ENCODE results near the gene GFI1B. TPM values are rescaled to one million over a fixed set of nuclear protein-coding genes. Genes with fewer than 3 reads are reported as not detected.

Gene GFI1B
- total and polyA plus RNA-seq, 10 of the 15 experiments (the other 5 are each of a cell fraction or from before 2014, with no cell fraction given): 0.04 to 0.11 (median 0.05) TPM; not detected in 7

- in situ Hi-C loops (cut with MboI) (no loop called here), intact Hi-C loops (cut with micrococcal nuclease; ENCODE audit: unreplicated experiment) (no loop called here)
- no peak for DNase-seq (ENCODE audit: low read depth, low spot score)
- H3K4me2 ChIP-seq (ENCODE audit: control insufficient read depth, insufficient read depth): no peak overlapping the region
- no peaks in the 10 kb centered on the region for H3K79me2 ChIP-seq (ENCODE audit: control insufficient read depth, insufficient read depth, low read length)
- no peaks in the 10 kb centered on the region for H3K36me3 ChIP-seq (ENCODE audit: control insufficient read depth in 2 of 2, insufficient read depth in 2 of 2, low read length in 1 of 2)
- 62% methylated on average over 23 of the region's 23 CpGs for WGBS (ENCODE audit: insufficient coverage, insufficient replicate concordance, low lambda C conversion rate, missing lambda C conversion rate)
- H3K27ac ChIP-seq (ENCODE audit: control insufficient read depth, insufficient read depth): no peak overlapping the region
- no TSS peak for BruUV-seq (replicated peaks)
- H3K9me3 ChIP-seq (replicated peaks; ENCODE audit: control insufficient read depth, insufficient read depth, low read length): no peaks in the 10 kb centered on the region
- RAD21 ChIA-PET (ENCODE audit: unreplicated experiment): no interaction called here
- FAIRE-seq: no peak
- no peaks in the 10 kb centered on the region for H4K20me1 ChIP-seq (ENCODE audit: control insufficient read depth, insufficient read depth)
- CTCF ChIA-PET: no interaction called here
- ATAC-seq: no peak
- POLR2A ChIA-PET: no interaction called here
- H3K4me1 ChIP-seq (ENCODE audit: control insufficient read depth, insufficient read depth, low read length): peaks cover 12% of the 10 kb centered on the region
- H3K27me3 ChIP-seq (replicated peaks in 1 of 2; ENCODE audit: control insufficient read depth in 2 of 2, insufficient read depth in 2 of 2, low read length in 1 of 2): peaks cover 3 to 4% of the 10 kb centered on the region in 2 experiments; a peak in 3 of 4 replicates
- TF ChIP-seq WRNIP1 (IDR thresholded peaks at IDR 0.05; ENCODE audit: borderline replicate concordance, low read depth, low read length): no peak
- no peak for TF ChIP-seq SIX5 (IDR thresholded peaks at IDR 0.05; ENCODE audit: low read depth, low read length, severe bottlenecking)
- no peak for TF ChIP-seq TCF7 (IDR thresholded peaks at IDR 0.05; ENCODE audit: borderline replicate concordance)
- TF ChIP-seq SPI1 (IDR thresholded peaks at IDR 0.05; ENCODE audit: borderline replicate concordance, insufficient read depth, low read depth, low read length): no peak
- TF ChIP-seq MEF2B (IDR thresholded peaks at IDR 0.05; ENCODE audit: partially characterized antibody, poor library complexity, severe bottlenecking): no peak
- no peak for TF ChIP-seq BCL3 (IDR thresholded peaks at IDR 0.05; ENCODE audit: borderline replicate concordance, insufficient read depth, low read depth, low read length, poor library complexity, severe bottlenecking)
- no peak for TF ChIP-seq ATF2 (IDR thresholded peaks at IDR 0.05; ENCODE audit: low read length)
- TF ChIP-seq DPF2 (IDR thresholded peaks at IDR 0.05): no peak
- TF ChIP-seq SIN3A (IDR thresholded peaks at IDR 0.05; ENCODE audit: low read depth, low read length): no peak
- H3K4me3 ChIP-seq: no peak overlapping the region
- SMC1A ChIA-PET (ENCODE audit: uncharacterized antibody, unreplicated experiment): no interaction called here
- no peak overlapping the region for H2AFZ ChIP-seq (ENCODE audit: control insufficient read depth, low read depth, low read length)
- H3K9ac ChIP-seq (ENCODE audit: control insufficient read depth, insufficient read depth, low read length): no peak overlapping the region
Measured at GRCh38 chr9:132989414-132989996, 11.0 kb downstream of the GFI1B start.

Data from GM12878 (cell line).